Stimulated activated CD8-positive, alpha-beta memory T cell treated with anti-CD3 and anti-CD28 coated beads, Interleukin-15, amount 100 ng/mL, for 48 hours (primary cell): ENCODE data around the gene GATA5.

Source experiments
- DNase-seq, 2 donors: peaks; one replicate each; pipeline ENCODE4 v3.0.0-alpha.2; 2020; ENCODE audit warnings: low read depth in 2 of 2

Gene GATA5

GRCh38 chr20:62416651-62417637 lies 58.9 kb downstream of the GATA5 start:
- DNase-seq, result no peak

DNA sequence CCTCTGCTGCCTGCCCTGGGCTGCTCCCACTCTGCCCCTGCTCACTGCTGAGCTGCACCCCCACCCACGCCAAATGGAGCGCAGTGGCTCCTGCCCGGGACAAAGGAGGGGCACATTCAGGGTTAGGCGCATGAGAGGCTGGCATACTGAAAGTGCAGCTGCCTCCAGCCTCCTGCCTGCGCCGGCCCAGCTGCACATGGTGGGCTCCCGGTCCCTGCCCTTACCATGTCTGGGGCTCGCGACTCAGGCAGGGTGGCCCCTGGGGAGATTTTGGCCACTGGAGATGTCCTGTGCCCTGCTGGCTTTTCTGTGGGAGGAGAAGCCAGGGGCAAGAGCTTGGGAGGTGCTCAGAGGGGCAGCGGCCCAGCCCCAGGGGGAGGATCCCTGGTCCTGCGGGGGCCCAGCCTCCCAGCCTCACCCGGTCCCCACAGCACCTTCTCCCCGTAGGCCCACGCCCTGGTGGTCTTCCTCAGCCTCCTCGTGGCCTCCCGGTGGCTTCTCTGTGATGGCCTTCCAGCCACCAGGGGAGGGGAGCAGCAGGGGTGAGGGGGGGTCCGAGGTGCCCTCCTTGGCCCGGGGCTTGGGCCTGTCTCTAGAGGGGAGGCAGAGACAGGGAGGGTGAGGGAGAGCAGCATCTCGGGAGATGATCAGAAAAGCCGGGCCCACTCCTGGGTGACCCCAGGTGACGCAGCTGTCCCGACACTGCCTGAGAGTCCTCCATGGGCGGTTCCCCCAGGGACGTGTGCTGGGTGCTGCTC lies 60.3 kb downstream of the GATA5 start:
- DNase-seq, result no peak

DNA sequence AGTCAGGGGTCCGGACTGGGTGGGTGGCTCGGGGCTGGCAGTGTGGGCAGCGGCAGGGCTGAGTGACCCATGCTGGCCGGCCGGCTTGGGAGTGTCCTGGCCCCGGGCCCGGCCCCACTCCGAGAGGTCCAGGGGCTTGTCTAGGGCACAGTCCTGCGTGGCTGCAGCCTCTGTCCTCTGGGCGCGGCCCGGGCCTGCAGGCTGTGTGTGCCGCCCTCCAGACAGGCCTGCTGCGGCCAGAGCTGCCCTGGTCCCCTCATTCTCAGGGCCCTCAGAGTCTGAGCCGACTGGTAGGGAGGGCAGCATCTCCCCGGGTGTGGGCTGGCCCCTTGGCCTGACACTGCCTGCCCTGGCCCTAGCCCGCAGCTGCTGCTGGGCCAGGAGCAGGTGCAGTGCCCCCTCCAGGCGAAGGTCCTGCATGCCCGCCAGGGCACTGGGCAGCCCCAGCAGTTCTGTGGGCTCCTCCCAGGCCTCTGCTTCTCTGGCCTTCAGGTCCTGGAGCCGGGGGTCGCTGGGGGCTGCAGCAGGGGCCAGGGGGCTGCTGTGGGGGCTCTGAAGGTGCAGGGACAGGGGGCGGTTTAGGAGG lies 61.8 kb downstream of the GATA5 start:
- no peak for DNase-seq
